ENCODE measurements around the gene ZC3H15. TPM values are rescaled to one million over a fixed set of nuclear protein-coding genes. Genes with fewer than 3 reads are reported as not detected.
A peak's percentile ranks its signal among the peaks of the same experiment; 100 is the strongest.

The ZC3H15 gene
- total RNA-seq, 1 donor from 2014 or later = 75.6 TPM

GRCh38 chr2:186544255-186544675 lies 58.2 kb downstream of the ZC3H15 start:
- DNase-seq = peak; percentile 21

DNA sequence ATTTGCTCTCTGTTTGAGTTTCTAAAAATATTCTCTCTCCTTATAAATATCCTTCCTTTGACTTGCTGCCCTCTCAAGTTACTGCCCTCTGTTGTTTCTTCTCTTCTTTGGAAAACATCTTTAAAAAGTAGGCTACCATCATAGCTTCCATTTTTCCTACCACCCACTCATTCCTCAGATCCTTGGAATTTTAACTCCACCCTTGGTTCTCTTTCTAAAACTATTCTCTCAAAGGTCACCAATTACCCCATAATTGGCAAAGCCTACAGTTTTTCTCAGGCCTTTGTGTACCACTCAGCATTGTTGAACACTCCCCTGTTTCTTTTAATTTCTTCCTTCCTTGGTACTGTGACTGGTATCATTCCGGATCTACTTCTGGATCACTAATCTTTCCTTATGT lies 60.8 kb downstream of the ZC3H15 start:
- DNase-seq = no peak

GRCh38 chr2:186551323-186552050 lies 65.4 kb downstream of the ZC3H15 start:
- DNase-seq = no peak

DNA sequence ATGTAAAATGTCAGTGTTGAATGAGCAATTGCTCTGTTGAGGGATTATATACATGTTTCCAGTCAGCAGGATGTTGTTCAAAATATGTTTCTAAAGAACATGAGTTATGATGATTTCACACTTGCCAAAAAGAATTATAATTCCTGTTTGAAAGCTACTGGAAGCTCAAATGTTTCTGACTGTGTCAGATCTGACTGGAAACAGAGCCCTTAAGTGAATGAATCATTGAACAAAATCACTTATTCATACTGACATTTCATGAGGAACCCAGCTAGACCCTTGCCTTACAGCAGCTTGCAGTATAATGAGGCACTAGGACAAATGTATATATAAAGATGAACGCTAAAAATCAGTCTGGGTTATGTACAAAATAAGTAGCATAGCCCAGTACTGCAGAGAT lies 68.4 kb downstream of the ZC3H15 start:
- no peak for DNase-seq

DNA sequence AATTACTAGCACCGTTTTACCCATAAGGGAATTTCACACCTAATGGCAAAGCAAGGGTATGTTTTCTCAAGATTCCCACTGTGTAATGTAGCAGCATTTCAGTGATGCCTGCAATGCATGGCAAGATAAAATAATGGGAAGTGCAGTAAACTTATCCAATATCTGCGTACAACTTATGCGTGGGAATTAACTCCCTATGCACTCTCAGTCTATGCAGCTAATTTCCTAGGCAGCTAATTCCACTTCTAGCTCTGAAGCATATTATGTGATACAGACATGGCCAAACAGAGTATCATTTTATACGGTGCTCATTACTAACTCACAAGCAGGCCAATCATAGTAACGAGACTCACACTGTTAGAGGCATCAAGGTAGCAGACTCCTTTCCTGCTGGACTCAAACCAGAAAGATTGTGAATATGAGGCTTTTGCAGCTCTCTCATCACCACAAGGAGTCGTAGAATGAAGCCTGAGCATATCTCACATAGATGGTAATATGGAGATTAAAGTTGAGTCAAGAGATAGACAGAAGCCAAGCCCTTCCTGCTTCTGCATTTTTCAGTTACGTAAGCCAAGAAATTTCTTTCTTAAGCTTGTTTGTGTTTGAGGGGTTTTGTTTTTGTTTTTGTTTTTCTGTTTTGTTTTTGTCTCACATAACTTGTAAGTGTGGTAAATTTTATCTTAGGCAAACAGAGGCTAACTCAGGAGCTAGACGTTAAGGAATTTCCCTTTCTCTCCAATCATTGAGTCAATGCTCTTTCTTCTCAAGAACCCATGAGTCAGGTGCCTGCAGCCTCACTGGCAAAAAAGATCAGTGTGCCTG lies 69.0 kb downstream of the ZC3H15 start:
- DNase-seq = no peak

GRCh38 chr2:186558512-186559276 lies 72.6 kb downstream of the ZC3H15 start:
- no peak for DNase-seq

Other genes with a start within 250 kb of the ZC3H15 start
- gene ITGAV, start 103.8 kb downstream of the ZC3H15 start, total RNA-seq = 106 TPM
- 17.4 TPM for gene FAM171B, start 207.8 kb downstream of the ZC3H15 start, total RNA-seq